IPS-20b (cell line): ENCODE results near the gene BARHL1.

Experiments used
- H3K27ac ChIP-seq: one replicate; pipeline ENCODE4 v1.5.1; 2013; ENCODE audit warnings: low read length
- H3K27me3 ChIP-seq: 2 replicates; pipeline ENCODE4 v1.6.1; 2013; ENCODE audit warnings: mild to moderate bottlenecking, low read length, inconsistent platforms; ENCODE audit not compliant: insufficient read depth
- H3K36me3 ChIP-seq: 2 replicates; pipeline ENCODE4 v1.6.1; 2013; ENCODE audit warnings: low read depth, mild to moderate bottlenecking, inconsistent platforms, low read length, moderate library complexity; ENCODE audit not compliant: insufficient read depth
- H3K4me1 ChIP-seq: 2 replicates; pipeline ENCODE4 v1.6.1; 2013; ENCODE audit warnings: mild to moderate bottlenecking, control low read depth, inconsistent platforms, low read length, moderate library complexity; ENCODE audit not compliant: insufficient read depth
- H3K4me3 ChIP-seq: 2 replicates; pipeline ENCODE4 v1.5.1; 2013; ENCODE audit warnings: mild to moderate bottlenecking, low read length, inconsistent platforms
- H3K9ac ChIP-seq: 2 replicates; pipeline ENCODE4 v1.6.1; 2013; ENCODE audit warnings: low read depth, mild to moderate bottlenecking, inconsistent platforms, low read length, moderate library complexity
- H3K9me3 ChIP-seq: 2 replicates; pipeline ENCODE4 v1.6.1; 2013; ENCODE audit warnings: mild to moderate bottlenecking, low read depth, low read length, inconsistent platforms; ENCODE audit not compliant: insufficient read depth

BARHL1 gene

DNA sequence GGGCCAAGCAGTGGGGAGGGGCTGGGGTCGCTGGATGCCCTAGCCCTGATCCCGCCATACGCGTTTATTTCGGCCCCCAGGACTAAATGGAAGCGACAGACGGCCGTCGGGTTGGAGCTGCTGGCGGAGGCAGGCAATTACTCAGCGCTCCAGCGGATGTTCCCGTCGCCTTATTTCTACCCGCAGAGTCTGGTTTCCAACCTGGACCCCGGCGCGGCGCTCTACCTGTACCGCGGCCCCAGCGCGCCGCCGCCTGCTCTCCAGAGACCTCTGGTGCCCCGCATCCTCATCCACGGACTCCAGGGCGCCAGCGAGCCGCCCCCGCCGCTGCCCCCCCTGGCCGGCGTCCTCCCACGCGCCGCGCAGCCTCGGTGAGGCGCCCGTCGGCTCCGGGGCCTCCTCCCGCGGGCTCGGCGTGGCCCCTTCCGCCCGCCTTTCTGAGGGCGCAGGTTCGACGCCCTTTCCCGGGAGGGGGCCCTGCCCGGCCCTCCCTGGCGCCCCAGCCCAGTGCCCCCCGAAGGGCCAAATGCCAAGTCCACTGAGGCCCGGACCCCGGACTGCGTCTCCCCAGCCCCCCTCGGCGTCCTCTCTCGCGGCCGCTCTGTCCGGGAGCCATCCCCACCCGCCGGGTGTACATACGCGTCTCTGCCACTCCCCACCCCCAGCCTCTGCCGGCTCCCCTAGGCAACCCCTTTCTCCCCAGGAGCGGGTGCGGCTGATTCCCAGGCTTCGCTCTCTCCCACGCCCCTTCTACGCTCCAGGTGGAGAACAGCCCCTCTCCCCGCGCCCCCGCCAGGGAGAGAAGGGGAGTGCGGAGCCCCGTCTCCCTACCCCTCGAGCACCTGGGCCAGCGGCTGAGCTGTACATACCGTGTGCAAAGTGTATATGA is 7.0 kb downstream of the BARHL1 start:
- H3K36me3 ChIP-seq: peaks cover 5% of the 10 kb centered on the region; the same call in 1 of the 2 replicates
- no peak overlapping the region for H3K27ac ChIP-seq
- no peak overlapping the region for H3K9ac ChIP-seq
- no peak overlapping the region; the same call in 1 of the 2 replicates for H3K4me3 ChIP-seq
- H3K27me3 ChIP-seq: peaks cover 96% of the 10 kb centered on the region
- peaks cover 36% of the 10 kb centered on the region for H3K4me1 ChIP-seq
- H3K9me3 ChIP-seq: peaks cover 3% of the 10 kb centered on the region; the same call in 1 of the 2 replicates

DNA sequence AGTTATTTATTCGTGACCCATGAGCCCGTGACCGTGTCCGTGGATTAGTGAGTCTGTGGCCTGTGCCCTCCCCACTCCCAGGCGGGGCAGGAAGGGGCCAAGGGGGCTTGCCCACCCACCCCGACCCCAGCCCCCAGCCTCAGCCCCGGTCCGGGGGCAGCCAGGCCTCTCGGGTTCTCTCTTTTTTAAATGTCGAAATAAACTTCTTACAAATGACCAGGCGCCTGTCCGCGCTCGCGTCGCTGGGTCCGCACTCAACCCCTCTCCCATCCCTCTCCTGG is 7.6 kb downstream of the BARHL1 start:
- peaks cover 3% of the 10 kb centered on the region; the same call in 1 of the 2 replicates for H3K9me3 ChIP-seq
- H3K9ac ChIP-seq: no peak overlapping the region
- peak overlapping the region; percentile 66; the same call in 1 of the 2 replicates for H3K4me3 ChIP-seq
- peaks cover 91% of the 10 kb centered on the region for H3K27me3 ChIP-seq
- H3K4me1 ChIP-seq: peaks cover 30% of the 10 kb centered on the region
- H3K36me3 ChIP-seq: peaks cover 10% of the 10 kb centered on the region; the same call in 1 of the 2 replicates
- H3K27ac ChIP-seq: no peak overlapping the region

DNA sequence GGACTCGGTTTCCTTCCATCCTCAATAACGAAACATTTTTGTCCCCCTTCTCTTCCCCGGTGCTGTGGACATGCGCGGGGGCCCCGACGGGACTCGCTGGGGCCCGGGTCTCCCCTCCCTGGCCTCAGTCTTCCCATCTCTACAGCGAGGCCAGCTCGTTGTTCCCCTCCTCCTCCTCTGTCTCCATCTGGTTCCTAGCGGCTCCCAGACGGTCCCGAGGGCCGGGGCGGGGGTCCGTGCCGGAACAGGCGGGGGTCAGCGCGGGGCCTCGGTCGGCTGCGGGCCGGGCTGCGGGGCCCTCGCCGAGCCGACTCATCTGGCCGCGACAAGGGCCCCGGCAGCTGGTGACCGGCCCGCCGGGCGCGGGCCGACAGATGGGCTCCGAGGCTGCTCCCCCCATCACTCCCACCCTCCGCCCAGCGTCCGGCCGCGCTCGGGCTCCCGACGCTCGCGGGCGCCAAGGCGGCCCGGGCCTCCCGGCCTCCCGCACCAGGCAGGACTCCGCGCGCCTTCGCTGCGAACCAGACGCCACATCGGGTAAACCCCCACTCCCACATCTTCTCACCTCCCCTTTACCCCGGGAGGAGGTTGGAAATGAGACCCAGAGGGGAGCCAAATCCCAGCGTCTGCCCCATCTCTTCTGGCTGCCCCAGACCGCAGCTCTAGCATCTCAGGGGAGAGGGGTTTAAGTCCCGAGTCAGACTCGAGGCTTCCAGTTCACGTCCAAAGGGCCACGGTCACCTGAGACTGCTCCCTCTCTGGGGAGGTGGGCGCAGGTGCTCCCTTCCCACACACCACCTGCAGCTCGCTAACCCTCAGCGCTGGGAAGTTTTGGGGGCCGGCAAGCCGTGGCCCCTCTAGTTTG is 8.1 kb downstream of the BARHL1 start:
- Histone ChIP-seq H3K36me3 (peaks cover 16% of the 10 kb centered on the region; the same call in 1 of the 2 replicates), H3K27ac (no peak overlapping the region), H3K27me3 (peaks cover 86% of the 10 kb centered on the region), H3K4me1 (peaks cover 24% of the 10 kb centered on the region), H3K9ac (peak overlapping the region; percentile 14; the same call in 1 of the 2 replicates), H3K9me3 (peaks cover 3% of the 10 kb centered on the region; the same call in 1 of the 2 replicates), H3K4me3 (peak overlapping the region; percentile 66)

DNA sequence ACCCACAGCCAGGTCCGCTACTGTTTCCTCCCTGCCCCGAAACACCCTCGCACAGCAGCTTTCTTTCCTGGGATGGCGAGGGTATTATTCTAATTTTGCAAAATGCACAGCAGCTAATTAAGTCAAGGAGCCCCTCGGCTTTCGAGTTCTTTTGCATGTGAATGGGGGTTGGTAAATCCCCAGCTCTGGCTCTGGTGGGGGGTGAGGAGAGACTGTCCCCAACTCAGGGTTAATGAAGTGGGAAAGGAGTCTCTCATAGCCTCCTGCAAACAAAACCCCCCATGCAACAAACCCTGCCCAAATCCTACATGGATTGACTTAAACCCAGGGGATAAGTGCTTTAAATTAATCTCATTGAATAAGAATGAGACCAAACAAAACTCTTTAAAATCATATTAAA is 8.8 kb downstream of the BARHL1 start:
- Histone ChIP-seq H3K27me3 (peaks cover 79% of the 10 kb centered on the region), H3K27ac (peak overlapping the region; percentile 44), H3K9ac (peak overlapping the region; percentile 53; the same call in 1 of the 2 replicates), H3K4me3 (peak overlapping the region; percentile 66), H3K36me3 (peaks cover 20% of the 10 kb centered on the region), H3K9me3 (peaks cover 3% of the 10 kb centered on the region; the same call in 1 of the 2 replicates), H3K4me1 (peaks cover 20% of the 10 kb centered on the region; the same call in 1 of the 2 replicates)

DNA sequence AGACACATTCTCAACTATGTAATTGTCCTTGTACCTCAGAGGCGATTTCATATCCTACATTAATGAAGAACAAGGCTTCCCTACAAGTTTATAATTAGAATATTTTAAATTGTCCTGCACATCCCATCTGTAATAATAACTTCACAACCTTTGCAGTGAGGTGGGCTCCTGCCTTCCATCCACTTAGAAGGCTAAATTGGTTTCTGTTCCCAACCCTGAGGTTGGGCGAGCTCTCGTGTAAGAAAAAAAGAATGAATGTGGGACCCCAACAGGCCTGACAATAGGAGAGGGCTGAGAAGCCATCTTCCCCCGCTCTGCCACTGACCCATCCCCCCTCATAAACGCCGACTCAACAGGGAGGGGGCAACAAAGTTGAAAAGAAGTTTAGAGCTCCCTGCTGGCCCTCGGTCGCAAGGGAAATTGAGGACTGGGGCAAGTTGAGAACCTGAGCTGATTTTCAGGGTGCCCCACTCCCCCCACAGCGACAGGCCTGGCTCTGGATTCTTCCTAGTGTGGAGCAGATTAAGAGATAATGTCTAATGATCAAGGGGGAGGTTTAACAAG is 9.4 kb downstream of the BARHL1 start:
- H3K27ac ChIP-seq: peak overlapping the region; percentile 44
- peaks cover 73% of the 10 kb centered on the region for H3K27me3 ChIP-seq
- peak overlapping the region; percentile 53; the same call in 1 of the 2 replicates for H3K9ac ChIP-seq
- H3K4me1 ChIP-seq: peaks cover 20% of the 10 kb centered on the region; the same call in 1 of the 2 replicates
- H3K4me3 ChIP-seq: peak overlapping the region; percentile 66
- H3K9me3 ChIP-seq: peaks cover 3% of the 10 kb centered on the region; the same call in 1 of the 2 replicates
- peaks cover 21% of the 10 kb centered on the region for H3K36me3 ChIP-seq

DNA sequence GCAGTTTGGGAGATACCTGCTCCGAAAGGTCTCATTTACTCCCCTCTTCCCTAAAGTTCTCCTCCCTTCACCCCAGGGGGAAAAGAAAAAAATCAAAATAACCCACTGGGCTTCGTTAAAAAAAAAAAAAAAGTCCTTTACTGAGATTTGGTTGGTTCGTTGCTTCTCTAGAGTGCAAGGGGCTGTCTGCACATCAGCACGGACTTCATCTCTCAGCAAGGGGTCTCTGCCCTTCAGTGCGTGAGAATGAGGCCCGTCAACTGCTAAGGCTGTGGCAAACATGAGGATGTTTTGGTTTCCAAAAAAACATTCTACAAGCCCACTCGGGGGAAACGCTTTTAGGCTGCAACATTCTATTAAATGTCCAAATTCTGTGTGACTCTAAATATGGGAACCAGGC is 10.0 kb downstream of the BARHL1 start:
- H3K9me3 ChIP-seq: peaks cover 3% of the 10 kb centered on the region; the same call in 1 of the 2 replicates
- peak overlapping the region; percentile 44 for H3K27ac ChIP-seq
- peaks cover 67% of the 10 kb centered on the region for H3K27me3 ChIP-seq
- H3K4me3 ChIP-seq: peak overlapping the region; percentile 66
- peak overlapping the region; percentile 53; the same call in 1 of the 2 replicates for H3K9ac ChIP-seq
- peaks cover 20% of the 10 kb centered on the region; the same call in 1 of the 2 replicates for H3K4me1 ChIP-seq
- peaks cover 24% of the 10 kb centered on the region for H3K36me3 ChIP-seq

DNA sequence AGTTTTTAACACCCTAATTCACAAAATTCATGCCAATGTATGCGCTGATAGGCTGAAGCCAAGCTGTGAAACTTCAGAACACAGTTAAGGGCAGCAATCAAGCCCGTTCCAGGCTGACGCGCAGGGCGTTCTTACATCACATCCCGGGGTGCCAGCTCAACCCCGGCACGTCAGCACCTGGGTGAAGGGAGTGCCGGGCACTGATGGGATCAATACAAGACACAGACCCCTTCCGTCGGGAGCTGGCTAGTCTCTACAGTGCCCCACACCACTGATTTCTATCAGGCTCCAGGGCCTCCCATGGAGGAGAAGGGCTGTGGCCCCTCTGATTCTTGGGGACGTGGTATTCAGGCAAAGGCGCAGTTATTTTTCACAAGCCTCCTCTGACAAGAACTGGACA is 12.0 kb downstream of the BARHL1 start:
- Histone ChIP-seq H3K27me3 (peaks cover 47% of the 10 kb centered on the region), H3K9me3 (no peaks in the 10 kb centered on the region), H3K27ac (no peak overlapping the region), H3K4me1 (peaks cover 20% of the 10 kb centered on the region; the same call in 1 of the 2 replicates), H3K4me3 (no peak overlapping the region), H3K36me3 (peaks cover 31% of the 10 kb centered on the region), H3K9ac (no peak overlapping the region)

DNA sequence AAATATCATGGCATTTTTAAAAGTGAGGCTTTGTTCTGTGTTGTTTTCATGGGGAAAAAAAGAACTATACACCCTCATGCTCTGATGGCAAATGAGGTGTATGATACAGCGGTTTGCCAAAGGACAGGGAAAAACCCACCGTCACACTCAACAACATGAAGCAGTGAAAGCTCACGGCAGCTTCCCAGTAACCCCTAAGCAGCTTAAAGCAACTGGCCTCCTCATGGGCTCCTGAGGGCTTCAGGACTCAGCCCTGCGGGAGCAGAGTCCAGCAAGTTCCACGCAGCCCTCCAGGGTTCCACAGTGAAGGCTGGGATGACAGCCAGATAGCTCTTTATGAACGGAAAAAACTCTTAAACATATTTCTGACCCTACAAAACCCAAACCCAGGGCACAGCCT is 12.9 kb downstream of the BARHL1 start:
- H3K27me3 ChIP-seq: peaks cover 38% of the 10 kb centered on the region
- no peak overlapping the region for H3K27ac ChIP-seq
- peaks cover 20% of the 10 kb centered on the region; the same call in 1 of the 2 replicates for H3K4me1 ChIP-seq
- H3K9ac ChIP-seq: no peak overlapping the region
- no peaks in the 10 kb centered on the region for H3K9me3 ChIP-seq
- no peak overlapping the region for H3K4me3 ChIP-seq
- peaks cover 39% of the 10 kb centered on the region for H3K36me3 ChIP-seq

DNA sequence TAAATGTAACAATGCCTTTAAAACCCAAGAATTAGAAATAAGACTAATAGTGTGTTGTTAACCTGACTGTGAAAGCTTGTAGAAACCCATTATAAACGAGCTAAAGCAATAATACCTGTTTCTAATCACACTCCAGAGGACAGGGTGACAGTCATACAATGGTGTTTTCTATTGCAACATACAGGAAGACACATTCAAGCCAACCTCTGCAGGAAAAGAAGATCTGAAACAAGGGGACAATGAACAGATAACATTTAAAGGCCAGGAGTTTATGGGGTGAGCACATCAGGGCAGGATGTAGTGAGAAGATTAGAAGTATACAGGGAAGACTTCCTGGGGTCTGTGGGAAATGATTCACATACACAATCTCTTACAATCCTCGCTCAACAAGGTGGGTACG is 13.8 kb downstream of the BARHL1 start:
- Histone ChIP-seq H3K27ac (no peak overlapping the region), H3K4me1 (peaks cover 20% of the 10 kb centered on the region; the same call in 1 of the 2 replicates), H3K36me3 (peaks cover 47% of the 10 kb centered on the region), H3K9ac (no peak overlapping the region), H3K27me3 (peaks cover 29% of the 10 kb centered on the region), H3K4me3 (no peak overlapping the region), H3K9me3 (no peaks in the 10 kb centered on the region)

DNA sequence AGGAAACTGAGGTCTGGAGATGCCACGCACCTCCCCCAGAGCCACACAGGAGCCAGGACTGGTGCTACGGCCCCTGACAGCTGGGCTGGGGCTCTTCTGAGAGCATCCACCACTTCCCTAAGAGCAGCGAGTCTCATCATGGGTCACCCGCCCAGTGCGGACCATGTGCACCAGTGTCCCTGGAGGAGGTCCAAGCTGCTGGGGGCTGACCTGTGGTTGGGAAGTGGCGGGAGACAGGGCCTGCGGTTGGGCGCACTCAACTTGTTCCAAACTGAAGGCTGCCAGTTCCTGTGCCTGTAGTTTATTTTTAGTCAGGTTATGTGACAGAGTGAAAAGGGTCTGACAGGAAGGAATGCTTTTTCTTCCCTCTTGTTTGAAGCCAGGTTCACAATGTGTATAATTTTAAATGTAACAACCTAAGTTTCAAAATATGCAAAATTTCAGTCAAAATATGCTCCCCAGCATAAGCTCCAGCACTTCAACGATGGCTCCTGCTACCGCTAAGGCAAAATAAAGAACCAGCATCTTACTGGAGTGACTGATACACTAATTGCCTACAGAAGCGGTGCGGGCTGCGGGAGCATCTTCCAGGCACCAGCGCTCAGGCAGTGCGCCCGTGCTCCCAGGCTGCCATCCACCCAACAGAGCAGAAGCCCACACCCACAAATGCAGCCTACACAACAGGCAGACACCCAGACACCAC is 14.8 kb downstream of the BARHL1 start:
- no peaks in the 10 kb centered on the region for H3K9me3 ChIP-seq
- H3K27ac ChIP-seq: no peak overlapping the region
- H3K4me3 ChIP-seq: no peak overlapping the region
- H3K27me3 ChIP-seq: peaks cover 19% of the 10 kb centered on the region
- peaks cover 12% of the 10 kb centered on the region; the same call in 1 of the 2 replicates for H3K4me1 ChIP-seq
- peaks cover 54% of the 10 kb centered on the region for H3K36me3 ChIP-seq
- H3K9ac ChIP-seq: no peak overlapping the region
